NCI-H1105 (cell line): ENCODE data around the gene FGF10.

Experiments used
- DNase-seq: peaks from one replicate; lab custom pipeline; 2025; lab: John Stamatoyannopoulos, UW

FGF10 gene

DNA sequence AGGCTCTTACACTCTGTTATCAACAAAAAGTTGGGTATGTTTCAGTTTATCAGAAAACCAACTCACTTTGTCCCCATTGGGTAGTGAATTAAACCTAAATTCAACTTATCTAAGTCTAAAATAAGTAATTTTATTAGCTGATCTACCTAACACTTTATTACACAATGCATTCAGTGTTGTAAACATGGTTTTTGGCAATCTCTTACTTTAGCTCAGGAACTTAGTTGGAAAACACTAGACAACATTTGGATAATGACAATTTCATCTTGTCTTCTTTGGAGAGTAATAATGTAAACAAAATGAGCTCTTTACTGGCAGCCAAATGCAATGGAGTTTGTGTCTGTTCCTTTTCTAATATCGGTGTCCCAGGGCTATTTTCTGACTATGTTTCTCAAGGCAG, 33.0 kb downstream of the FGF10 start:
- DNase-seq = no peak

DNA sequence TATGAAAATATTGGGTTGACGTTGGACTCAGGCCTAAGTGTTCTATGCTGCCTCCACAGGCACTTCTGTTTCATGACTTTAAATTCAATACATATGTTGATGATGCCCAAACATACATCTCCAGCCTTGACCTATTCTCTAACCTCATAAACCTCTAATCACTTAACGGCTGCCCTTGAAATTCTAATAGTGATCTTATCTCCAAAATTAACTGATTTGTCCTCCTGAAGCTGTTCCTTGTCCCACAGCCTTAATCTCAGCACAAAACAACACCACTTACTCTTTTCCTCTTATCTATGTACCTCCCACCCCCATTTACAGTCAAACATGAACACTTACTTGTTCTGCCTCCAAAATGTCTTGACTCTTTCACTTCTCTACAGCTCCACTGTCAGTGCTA, 43.3 kb downstream of the FGF10 start:
- DNase-seq = no peak

DNA sequence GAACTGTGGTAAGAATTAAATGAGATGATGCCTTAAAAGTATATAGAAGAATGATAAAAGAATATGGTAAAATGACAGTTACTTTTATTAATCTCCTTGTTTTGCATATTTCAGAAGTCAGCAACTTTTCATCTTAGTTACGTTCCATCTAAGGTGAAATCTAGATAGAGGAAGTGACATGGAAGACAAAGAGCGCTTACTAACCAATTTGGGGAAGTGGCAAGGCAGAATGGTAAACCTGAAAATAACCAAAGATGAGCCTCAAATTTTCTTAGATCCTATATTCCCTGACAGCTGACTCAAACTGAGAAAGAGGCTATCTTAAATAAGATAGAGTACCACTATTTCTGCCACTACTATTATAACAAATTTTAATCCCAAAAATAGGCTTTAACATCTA, 52.5 kb downstream of the FGF10 start:
- DNase-seq = no peak

DNA sequence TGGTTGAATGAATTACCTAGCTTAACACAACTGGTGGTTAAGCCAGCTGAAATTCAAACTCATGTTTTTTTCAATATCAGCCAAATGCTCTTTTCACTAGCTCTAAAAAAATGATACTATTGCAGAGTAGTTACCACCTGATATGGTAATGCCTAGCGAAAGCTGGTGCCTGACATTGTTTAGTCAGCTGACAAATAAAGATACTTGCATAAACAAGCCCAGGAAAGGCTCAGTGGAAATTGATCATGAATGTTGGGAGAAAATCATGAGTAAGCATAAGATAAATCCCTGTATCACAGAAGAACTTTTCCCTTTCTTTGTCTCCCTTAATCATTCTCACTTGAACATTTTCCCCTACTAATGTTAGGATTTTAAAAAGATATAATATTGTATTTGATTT, 54.6 kb downstream of the FGF10 start:
- no peak for DNase-seq

DNA sequence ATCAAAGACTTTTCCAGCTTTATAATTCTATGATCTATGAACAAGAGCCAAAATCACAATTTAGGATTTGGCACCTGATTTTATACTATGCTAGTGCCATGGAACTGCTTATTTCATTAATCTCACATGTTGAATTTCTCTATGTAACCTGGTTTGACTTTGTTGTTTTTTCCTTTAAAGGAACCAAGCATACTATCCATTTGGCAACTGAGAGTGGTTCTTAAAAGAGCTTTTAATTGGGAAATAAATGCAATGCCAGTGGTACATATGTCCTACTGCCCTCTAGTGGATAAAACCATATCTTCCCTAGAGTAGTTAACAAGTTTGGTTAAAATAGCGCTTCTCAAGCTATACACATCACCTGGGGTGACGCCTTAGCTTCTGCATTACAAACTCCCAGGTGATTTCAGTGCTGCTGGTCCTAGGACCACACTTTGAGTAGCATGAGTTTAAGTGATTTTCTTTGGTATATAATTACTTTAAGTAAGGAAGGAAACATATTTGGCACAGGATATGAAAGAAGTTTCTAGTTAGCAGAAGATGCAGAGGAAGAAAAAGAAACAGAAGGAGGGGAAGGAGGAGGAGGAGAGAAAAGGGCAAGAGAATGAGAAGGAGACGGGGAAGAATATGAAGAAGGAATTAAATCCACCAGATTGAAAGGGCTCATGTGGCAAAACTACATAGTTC, 56.8 kb downstream of the FGF10 start:
- peak; percentile 28 for DNase-seq

DNA sequence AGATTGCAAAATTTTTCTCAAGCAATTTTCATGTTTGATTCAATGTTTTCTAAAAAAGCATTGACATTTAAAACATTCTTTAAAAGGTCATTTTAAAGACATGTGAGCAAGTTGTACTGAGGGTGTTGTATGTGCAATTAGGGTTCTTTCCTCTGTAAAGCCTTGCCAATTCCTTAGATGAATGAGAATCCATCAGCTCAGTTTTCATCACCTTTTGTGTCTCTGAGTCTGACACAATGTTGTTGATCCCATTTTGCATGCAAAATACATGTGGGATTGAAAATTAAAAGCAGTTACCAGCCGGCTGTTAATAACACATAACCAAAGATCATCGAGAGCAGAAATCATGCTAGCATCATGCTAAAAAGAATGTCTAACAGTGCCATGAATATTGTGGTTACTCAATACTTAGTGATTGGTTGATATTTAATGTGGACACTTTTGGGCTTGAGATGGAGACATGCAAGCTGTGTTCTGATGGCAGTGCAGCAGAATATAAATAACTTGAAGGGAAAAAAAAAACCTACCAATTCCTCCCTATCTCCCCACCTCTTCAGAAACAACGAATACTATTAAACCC, 57.7 kb downstream of the FGF10 start:
- no peak for DNase-seq

DNA sequence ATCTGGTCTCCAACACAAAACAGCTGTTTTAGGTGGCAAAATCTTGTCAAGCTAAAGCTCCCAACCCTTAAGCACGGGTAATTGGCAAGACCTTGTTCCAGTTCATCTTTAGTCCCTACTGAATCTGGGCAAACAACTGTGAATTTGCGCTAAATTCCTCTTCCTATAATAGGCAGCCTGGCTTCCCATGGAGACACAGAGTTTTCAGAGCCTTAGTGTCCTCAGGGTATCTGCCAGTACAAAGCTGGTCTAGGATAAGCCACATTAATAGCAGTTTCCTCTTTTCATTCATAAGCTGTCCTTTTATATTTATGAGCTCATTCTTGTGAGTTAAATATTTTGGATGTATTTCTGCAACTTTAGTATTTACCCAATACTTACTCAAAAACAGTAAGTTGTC, 59.5 kb downstream of the FGF10 start:
- DNase-seq = no peak

DNA sequence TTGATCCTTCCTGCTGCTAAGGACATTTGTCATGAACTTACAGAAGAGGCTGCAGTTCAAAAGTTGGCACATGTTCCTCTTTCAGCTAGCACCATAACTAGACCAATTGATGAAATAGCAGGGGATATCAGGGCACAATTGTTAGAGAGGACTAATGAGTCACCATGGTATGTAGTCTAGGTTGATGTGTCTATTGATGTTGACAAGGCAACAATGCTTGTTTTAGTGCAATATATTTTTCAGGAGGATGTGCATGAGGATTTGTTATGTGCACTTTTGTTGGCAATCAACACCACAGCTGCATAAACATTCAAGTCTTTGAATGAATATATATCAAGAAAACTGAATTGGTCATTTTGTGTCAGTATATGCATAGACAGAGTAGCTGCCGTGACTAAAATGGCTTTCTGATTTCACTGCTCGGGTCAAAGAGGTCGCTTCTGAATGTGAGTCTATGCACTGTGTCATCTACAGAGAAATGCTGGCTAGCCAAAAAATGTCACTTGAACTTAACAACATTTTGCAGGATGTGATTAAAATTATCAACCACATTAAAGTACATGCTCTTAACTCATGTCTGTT, 68.0 kb downstream of the FGF10 start:
- DNase-seq = no peak

DNA sequence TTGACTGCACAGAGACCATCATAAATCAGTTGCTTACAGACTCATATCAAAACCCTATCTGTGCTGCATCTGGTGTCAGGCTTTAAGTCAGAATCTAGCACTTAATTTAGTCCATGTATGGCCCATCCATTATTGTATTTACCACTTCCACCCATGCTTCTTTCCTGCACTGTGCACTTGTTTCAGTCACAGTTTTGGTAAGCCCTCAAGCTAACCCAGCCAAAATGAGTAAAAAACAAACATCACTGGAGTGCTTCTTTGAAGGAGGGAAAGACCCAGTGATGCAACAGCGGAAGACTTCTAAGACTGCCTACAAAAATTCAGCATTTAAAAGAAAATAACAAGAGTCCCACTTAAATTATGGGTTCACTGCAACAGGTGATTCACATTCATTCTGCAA, 69.0 kb downstream of the FGF10 start:
- no peak for DNase-seq

DNA sequence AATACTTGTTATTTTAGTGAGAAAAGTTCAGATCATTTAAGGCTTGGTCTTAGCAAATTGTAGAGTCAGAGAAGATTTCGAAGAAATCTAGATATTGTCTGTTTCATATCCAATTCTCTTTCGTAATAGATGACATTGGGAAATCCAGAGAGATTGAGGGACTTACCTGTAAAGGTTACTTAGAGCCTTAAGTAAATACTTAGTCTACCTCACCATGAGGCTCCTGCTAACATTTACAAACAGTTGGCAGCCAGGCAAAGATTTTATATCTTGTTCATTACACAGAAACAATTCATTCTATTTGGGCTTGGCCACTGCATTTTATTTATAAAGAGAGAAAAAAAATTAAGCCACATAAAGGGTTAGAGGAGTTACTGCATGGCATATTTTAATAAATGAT, 70.3 kb downstream of the FGF10 start:
- no peak for DNase-seq

DNA sequence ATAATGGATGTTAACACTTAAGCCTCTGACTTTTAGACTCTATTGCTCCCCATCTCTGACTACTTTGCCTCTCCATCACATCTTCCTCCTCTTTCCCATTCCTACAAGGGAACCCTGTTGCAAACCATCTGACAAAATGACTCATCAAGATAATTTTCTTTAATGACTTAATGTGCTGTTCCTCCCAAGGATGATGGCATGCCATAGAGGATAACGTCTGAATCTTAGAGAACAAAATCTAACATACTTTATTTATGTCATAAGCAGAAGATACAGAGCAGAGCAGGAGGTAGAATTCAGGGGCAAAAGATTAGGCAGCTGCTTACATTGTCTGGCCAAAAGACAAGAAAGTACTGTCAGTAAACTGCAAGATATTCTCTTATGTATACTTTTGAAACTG, 76.8 kb downstream of the FGF10 start:
- DNase-seq = no peak

DNA sequence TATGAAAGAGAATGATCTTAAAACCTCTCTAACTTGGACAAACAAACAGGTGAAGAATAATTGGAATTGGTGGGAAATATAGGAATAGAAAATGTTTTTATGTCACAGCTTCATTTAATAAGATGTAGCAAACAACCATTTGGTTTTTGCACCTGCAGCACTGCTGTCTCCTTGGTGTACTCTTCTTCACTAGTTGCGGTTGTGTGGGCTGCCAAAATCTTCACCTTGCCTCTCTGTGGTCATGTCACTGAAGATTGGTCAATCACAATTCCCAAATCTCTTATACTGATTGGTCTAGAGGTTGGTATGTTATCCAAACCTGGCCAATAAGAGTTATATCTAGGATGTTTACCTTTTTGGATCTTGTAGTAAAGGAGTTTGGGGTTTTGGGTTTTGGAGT, 88.7 kb downstream of the FGF10 start:
- no peak for DNase-seq

DNA sequence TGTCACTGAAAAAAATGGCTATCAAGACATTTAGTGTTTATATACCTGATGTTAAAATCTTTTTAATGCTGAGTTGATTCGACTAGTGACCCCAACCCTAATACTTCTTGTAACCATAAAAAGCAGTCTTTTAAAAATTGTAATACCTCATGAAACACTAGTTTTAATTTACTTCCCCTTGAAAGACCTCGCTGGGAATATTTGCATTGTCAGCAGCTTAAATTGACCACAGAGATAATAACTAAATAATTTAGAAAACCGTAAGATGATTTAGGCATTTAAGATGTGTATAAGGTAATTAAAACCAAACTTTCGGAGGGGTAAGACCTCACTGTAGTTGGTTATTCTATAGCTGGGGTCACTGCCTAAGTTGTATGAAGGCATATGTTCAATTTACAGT, 89.8 kb downstream of the FGF10 start:
- no peak for DNase-seq

DNA sequence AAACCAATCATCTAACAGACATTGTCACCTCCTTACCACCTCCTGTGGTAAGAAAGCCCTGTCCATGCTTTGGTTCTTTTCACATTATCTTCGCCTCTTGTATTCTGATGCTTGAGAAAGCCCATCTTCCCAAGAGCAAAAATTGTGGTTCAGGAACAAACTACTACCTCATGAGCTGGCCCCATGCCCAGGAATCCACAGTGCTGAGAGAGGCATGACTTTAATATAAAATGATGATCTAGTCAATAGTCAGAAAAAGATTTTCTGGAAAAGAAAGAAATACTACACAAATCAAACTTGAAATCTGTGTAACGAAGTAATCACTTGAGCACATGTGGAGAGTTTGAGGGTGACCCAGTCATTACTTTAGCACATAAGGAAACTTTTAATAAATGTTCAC, 94.7 kb downstream of the FGF10 start:
- DNase-seq = no peak

DNA sequence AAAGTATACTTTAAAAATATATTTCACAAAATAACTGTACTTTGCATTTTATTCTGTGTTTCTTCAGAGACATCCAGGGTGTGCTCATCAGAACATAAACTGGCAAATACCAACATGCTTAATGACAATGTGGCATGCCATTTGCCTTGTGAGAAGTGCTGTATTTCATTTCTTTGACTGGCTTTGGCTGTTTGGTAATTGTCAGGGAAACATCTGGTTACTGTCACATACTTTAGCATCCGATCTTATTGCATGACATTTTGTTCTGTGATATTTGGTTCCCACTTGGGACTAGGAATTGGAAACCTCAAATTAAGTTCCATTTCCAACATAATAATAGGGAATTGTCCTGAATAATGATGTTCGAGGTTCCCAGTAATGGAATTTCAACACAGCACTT, 96.5 kb downstream of the FGF10 start:
- DNase-seq = no peak

DNA sequence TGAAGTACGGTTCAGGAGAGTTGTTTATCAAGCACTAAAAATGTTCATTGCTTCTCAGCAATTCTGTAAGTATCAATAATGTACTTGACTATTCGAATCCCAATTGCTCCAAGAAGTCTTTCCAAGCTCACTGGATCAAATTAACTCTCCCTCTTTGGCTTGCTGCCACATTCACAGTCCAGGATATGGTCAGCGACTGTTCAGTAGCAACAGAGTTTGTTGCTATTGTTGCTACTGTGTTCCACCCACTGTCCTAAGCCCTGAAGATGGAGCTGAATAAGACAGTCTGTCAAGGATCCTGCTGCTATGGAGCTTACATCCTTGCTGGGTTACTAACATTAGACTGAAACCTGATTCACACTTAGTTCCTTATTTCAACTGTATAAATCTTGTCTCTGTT, 110.8 kb downstream of the FGF10 start:
- DNase-seq = no peak

DNA sequence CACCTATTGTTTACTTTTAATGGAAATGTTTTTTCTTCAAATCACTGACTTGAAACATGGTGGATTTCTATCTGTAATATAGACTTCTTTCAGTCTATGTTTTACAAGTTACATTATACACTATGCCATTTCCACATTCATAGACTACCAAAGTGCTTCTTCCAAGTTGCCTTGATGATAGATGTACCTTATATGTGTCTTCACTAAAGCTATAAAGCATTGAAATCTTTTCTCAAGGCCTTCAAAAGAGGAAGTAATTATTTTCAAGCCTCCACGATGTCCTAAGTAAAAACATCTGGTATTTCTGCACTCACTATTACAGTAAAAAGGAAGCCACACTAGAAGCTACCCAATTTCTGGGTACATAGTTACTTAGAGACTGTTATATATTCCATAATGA, 113.3 kb downstream of the FGF10 start:
- no peak for DNase-seq

DNA sequence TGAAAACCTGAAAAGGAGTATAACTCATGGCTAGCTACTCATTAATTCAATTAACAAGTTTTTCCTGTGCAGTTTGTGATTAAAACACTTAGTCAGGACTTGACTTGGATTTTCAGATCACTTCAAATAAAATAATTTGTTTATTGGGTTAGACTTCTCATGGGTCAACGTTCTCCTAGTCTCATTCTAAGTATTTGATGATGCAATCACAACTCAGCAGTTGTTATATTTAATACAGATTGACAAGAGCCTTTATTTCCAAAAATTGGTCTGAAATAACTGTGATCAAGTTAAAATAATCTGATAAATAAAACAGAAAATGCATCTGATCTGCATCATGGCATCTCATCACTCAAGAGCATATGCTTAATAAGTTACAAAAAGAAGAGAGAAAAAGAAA, 113.9 kb downstream of the FGF10 start:
- no peak for DNase-seq

DNA sequence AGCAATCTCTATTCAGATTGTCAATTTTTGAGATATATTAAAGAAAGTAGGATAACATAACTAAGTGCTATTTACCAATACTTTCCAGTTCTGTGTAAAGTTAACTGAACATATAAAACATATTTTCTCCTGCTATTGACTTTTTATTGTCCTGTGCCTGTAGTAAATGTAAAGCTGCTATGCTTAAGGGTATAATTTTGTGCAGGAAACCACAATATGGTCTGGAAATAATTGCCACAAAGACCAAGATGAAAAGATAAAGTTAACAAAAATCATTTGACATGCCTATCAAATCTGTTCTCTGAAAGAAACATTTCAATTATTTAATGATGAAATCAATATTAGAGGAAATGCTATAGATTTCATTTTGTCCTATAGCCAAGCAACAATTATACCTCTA, 121.3 kb downstream of the FGF10 start:
- no peak for DNase-seq

DNA sequence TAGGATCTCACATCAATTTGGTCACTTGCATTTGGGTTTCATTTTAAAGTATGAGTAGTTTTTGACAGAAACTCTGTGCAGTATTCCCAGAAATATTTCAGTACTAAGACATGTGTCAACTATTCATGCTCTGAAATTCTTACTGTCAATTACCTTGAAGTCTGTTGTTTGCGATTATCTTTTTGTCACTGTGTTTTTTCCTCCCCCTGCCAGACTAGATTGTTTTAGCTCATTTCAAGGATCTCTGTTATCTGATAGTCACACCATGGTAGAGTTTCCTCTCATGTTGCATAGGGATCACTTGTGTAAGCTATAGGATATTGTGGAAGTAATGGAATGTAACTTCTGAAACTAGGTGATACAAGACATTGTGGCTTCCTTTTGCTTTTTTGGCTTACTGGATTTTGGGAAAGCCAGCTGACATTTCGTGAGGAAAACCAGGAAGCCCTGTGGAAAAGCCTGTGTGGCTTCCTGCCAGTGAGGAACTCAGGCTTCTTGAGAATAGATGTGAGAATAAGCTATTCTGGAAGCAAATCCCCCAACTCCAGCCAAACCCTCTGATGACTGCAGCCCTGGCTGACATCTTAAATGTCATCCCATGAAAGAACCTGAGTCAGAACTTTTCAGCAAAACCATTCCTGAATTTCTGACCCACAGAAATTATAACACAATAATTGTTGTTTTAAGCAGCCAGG, 122.2 kb downstream of the FGF10 start:
- DNase-seq = no peak

DNA sequence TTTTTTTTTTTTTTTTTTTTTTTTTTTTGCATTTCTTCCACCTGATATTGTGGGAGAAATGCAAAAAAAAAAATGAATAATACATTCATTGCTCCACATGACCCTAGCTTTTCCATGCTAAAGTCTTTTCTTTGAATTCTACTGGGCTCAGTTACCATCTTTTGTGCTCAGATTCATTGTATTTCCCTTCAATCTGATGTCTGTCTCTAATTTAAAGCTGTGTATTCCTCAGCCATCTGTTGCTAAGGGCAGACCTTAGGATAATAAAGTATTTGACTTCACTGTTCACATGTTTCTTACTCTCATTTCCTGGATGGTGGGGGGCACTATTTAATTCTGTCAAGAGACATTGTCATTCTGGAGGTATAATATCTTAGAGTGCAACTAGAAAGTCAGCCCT, 123.5 kb downstream of the FGF10 start:
- DNase-seq = no peak

DNA sequence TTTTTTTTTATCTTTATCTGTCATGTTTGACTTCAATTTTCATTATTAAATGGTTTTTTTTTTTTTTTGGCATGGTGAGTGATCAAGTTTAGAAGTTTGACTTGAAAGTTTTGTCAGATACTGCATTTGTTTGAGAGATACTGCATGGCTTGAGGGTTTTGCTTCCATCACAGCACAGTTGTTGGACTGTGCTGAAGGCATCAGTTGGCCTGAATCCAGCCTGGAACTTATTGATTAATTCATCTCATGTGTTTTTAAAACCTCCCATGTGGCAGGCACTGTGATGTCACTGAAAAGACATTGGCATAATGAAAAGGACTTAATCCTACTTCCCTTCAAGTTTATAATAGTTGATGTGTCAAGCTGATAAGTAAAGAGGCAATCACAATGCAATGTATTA, 128.4 kb downstream of the FGF10 start:
- no peak for DNase-seq

DNA sequence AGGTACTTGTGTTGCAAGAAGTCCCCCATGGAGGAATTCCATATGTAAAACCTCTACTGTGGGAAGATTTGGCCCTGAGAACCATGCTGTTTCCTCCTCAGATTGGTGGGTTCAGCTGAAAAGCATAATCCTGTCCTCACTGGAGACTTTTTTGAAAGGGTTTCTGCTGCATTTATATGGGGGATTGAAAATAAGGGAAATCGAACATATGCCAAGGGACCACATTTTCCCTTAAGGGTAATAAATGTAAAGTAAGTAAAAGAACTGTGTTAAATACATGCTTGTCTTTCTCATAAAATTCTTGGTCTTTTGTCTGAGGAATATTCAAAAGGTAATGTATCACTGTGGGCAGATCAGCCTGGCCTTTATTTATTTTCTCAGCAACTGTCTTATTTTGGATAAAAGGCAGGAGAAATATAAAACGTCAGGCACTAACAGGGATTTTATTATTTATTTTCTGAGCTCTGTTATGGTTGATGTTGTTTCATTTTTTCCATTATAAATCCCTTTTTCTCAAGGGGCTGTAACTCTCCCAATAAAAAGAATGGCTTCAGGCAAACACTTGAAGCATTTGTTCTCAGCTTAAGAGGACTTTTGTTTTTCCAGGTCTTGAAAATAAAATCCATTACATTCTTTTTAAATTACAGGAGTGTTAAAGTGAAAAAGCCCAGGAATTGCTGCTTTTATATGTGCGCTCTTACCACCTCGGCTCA, 131.4 kb downstream of the FGF10 start:
- no peak for DNase-seq
